Mesothelial cell of epicardium (in vitro differentiated cells): Measurements from ENCODE around the gene HIVEP3. TPM values are rescaled to one million over a fixed set of nuclear protein-coding genes. Genes with fewer than 3 reads are reported as not detected.

Source experiments
- DNase-seq, 2 experiments: peaks; one replicate each; pipeline ENCODE4 v3.0.0; 2021; ENCODE audit warnings: low spot score in 2 of 2; ENCODE audit not compliant: unreplicated experiment in 2 of 2
- H3K27ac Mint-ChIP-seq: 2 replicates; pipeline ENCODE4 v1.8.0; 2021; ENCODE audit warnings: mixed read lengths
- H3K27me3 Mint-ChIP-seq: 2 replicates; pipeline ENCODE4 v1.8.0; 2021; ENCODE audit warnings: low read depth, mixed read lengths
- H3K36me3 Mint-ChIP-seq: 2 replicates; pipeline ENCODE4 v1.8.0; 2021; ENCODE audit warnings: mixed read lengths
- H3K4me1 Mint-ChIP-seq: 2 replicates; pipeline ENCODE4 v1.8.0; 2021; ENCODE audit warnings: mixed read lengths
- H3K4me3 Mint-ChIP-seq: 2 replicates; pipeline ENCODE4 v1.8.0; 2021; ENCODE audit warnings: mild to moderate bottlenecking, moderate library complexity, mixed read lengths
- H3K9me3 Mint-ChIP-seq: 2 replicates; pipeline ENCODE4 v1.8.0; 2021; ENCODE audit warnings: mixed read lengths
- total RNA-seq: library from RNA; stranded (reverse); gene quantifications from 3 replicates; pipeline ENCODE4 v1.2.1, GENCODE V29; 2021
- TF ChIP-seq, protein P1 (sequence below): fragments of 200-600 bp; sonication (generic); IDR thresholded peaks from one replicate; pipeline ENCODE4 v1.5.0; 2021; ENCODE audit warnings: antibody characterized with exemption; ENCODE audit not compliant: unreplicated experiment

HIVEP3 gene
- total RNA-seq, 1 donor from 2014 or later = 8.9 TPM

DNA sequence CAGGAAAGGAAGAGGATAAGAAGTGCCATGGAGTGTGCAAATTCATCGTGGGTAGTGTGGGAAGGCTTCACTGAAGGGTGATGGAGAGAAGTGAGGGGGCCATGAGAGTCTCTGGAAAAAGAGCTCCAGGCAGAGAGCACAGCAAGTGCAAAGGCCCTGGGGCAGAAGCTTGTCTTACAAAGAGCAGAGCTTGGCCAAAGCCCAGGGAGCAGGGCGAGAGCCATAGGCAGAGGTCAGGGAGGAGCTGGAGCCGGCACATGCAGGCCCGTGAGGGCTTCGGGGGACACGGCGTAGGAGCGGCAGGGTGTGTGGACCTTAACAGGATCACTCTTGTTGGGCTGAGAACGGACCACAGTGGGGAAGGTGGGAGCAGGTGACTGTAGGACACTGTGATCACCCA is 350.5 kb downstream of the HIVEP3 start:
- Mint-ChIP-seq H3K9me3 (peaks cover 3% of the 10 kb centered on the region), H3K36me3 (no peaks in the 10 kb centered on the region), H3K27ac (no peak overlapping the region), H3K4me1 (peaks cover 5% of the 10 kb centered on the region), H3K4me3 (no peak overlapping the region), H3K27me3 (peaks cover 36% of the 10 kb centered on the region)
- TF ChIP-seq, protein P1, sequence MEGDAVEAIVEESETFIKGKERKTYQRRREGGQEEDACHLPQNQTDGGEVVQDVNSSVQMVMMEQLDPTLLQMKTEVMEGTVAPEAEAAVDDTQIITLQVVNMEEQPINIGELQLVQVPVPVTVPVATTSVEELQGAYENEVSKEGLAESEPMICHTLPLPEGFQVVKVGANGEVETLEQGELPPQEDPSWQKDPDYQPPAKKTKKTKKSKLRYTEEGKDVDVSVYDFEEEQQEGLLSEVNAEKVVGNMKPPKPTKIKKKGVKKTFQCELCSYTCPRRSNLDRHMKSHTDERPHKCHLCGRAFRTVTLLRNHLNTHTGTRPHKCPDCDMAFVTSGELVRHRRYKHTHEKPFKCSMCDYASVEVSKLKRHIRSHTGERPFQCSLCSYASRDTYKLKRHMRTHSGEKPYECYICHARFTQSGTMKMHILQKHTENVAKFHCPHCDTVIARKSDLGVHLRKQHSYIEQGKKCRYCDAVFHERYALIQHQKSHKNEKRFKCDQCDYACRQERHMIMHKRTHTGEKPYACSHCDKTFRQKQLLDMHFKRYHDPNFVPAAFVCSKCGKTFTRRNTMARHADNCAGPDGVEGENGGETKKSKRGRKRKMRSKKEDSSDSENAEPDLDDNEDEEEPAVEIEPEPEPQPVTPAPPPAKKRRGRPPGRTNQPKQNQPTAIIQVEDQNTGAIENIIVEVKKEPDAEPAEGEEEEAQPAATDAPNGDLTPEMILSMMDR = no peak
- peak in 1 of 2 experiments; percentile 24 for DNase-seq

GRCh38 chr1:41566969-41567368 is 351.8 kb downstream of the HIVEP3 start:
- H3K9me3 Mint-ChIP-seq = peaks cover 3% of the 10 kb centered on the region
- TF ChIP-seq, protein P1 = no peak
- peaks cover 35% of the 10 kb centered on the region for H3K27me3 Mint-ChIP-seq
- DNase-seq = no peak
- H3K4me1 Mint-ChIP-seq = peaks cover 5% of the 10 kb centered on the region
- H3K27ac Mint-ChIP-seq = no peak overlapping the region
- H3K36me3 Mint-ChIP-seq = no peaks in the 10 kb centered on the region
- H3K4me3 Mint-ChIP-seq = no peak overlapping the region

GRCh38 chr1:41566274-41566885 is 352.3 kb downstream of the HIVEP3 start:
- H3K9me3 Mint-ChIP-seq = peaks cover 3% of the 10 kb centered on the region
- peaks cover 32% of the 10 kb centered on the region for H3K27me3 Mint-ChIP-seq
- no peak overlapping the region for H3K27ac Mint-ChIP-seq
- DNase-seq = no peak
- H3K36me3 Mint-ChIP-seq = no peaks in the 10 kb centered on the region
- H3K4me1 Mint-ChIP-seq = peaks cover 5% of the 10 kb centered on the region
- no peak overlapping the region for H3K4me3 Mint-ChIP-seq
- TF ChIP-seq, protein P1 = no peak

GRCh38 chr1:41564741-41565475 is 353.8 kb downstream of the HIVEP3 start:
- no peak overlapping the region for H3K4me3 Mint-ChIP-seq
- H3K9me3 Mint-ChIP-seq = peaks cover 3% of the 10 kb centered on the region
- H3K36me3 Mint-ChIP-seq = no peaks in the 10 kb centered on the region
- no peak overlapping the region for H3K27ac Mint-ChIP-seq
- DNase-seq = peak in 1 of 2 experiments; percentile 31
- H3K27me3 Mint-ChIP-seq = peaks cover 28% of the 10 kb centered on the region
- peaks cover 5% of the 10 kb centered on the region for H3K4me1 Mint-ChIP-seq
- TF ChIP-seq, protein P1 = no peak

DNA sequence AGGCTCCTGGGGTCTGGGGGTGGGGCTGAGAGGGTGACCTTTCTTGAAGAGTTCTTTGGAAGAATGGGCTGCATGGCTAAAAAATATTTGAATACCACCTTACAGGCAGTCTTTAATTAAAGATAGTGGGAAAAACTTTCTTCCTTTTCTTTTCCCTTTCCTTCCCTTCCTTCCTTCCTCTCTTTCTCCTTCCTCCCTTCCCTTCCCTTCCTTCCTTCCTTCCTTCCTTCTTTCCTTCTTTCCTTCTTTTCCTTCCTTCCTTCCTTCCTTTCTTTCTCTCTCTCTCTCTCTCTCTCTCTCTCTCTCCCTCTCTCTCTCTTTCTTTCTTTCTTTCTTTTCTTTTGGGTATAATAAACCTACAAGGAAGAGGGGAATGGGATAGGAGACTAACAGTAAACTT is 356.4 kb downstream of the HIVEP3 start:
- Mint-ChIP-seq H3K27ac (no peak overlapping the region), H3K9me3 (no peaks in the 10 kb centered on the region), H3K4me1 (peaks cover 5% of the 10 kb centered on the region), H3K4me3 (no peak overlapping the region), H3K27me3 (peaks cover 27% of the 10 kb centered on the region), H3K36me3 (no peaks in the 10 kb centered on the region)
- TF ChIP-seq, protein P1 = no peak
- no peak for DNase-seq
